HEK293 (cell line): ENCODE measurements around the gene ATG10.

Source experiments
- BCL6B ChIP-seq: fragments of 450-650 bp; formaldehyde crosslinking; IDR thresholded peaks from 2 replicates; pipeline ENCODE4 v1.5.1; 2017; ENCODE audit warnings: missing biosample characterization, missing genetic modification characterization
- CTCF ChIP-seq: fragments of 450-650 bp; formaldehyde crosslinking; IDR thresholded peaks from 2 replicates; pipeline ENCODE4 v1.5.1; 2016; ENCODE audit warnings: missing biosample characterization, missing genetic modification characterization
- RBAK ChIP-seq: fragments of 450-650 bp; formaldehyde crosslinking; IDR thresholded peaks from 2 replicates; pipeline ENCODE4 v1.5.1; 2016; ENCODE audit warnings: missing biosample characterization, missing genetic modification characterization
- REST ChIP-seq: fragments of 450-650 bp; formaldehyde crosslinking; IDR thresholded peaks from 2 replicates; pipeline ENCODE4 v1.5.1; 2016; ENCODE audit warnings: missing biosample characterization, missing genetic modification characterization
- ZBTB26 ChIP-seq: fragments of 450-650 bp; formaldehyde crosslinking; optimal IDR thresholded peaks from 2 replicates; pipeline ENCODE3; 2016; ENCODE audit warnings: missing biosample characterization, mild to moderate bottlenecking, missing genetic modification characterization
- ZBTB48 ChIP-seq: fragments of 450-650 bp; formaldehyde crosslinking; IDR thresholded peaks from 2 replicates; pipeline ENCODE4 v1.5.1; 2016; ENCODE audit warnings: missing biosample characterization, missing genetic modification characterization
- ZNF274 ChIP-seq, 2 experiments: fragments of 200-500 bp in 1 of 2; fragments of 450-650 bp in 1 of 2; sonication (Bioruptor generic) in 1 of 2; formaldehyde crosslinking in 1 of 2; IDR thresholded peaks; 2 replicates each; pipeline versions ENCODE4 v1.5.1 to v1.6.1; 2014 to 2016; ENCODE audit warnings: borderline replicate concordance in 1 of 2, inconsistent platforms in 1 of 2, low read length in 1 of 2, missing biosample characterization in 1 of 2, missing genetic modification characterization in 1 of 2
- ZNF510 ChIP-seq: fragments of 450-650 bp; formaldehyde crosslinking; IDR thresholded peaks from 2 replicates; pipeline ENCODE4 v1.5.1; 2018; ENCODE audit warnings: mild to moderate bottlenecking, missing genetic modification characterization, missing biosample characterization; ENCODE audit not compliant: insufficient replicate concordance
- ZNF530 ChIP-seq: fragments of 450-650 bp; formaldehyde crosslinking; IDR thresholded peaks from 2 replicates; pipeline ENCODE4 v1.5.1; 2016; ENCODE audit warnings: low read depth, missing biosample characterization, missing genetic modification characterization
- ZNF692 ChIP-seq: fragments of 450-650 bp; formaldehyde crosslinking; IDR thresholded peaks from 2 replicates; pipeline ENCODE4 v1.5.1; 2016; ENCODE audit warnings: missing biosample characterization, missing genetic modification characterization
- ZNF768 ChIP-seq: fragments of 450-650 bp; formaldehyde crosslinking; IDR thresholded peaks from 2 replicates; pipeline ENCODE4 v1.5.1; 2018; ENCODE audit warnings: missing biosample characterization, mild to moderate bottlenecking, missing genetic modification characterization

GRCh38 chr5:82095536-82095935 is 123.7 kb downstream of the ATG10 start:
- TF ChIP-seq BCL6B (tag by site-specific recombination) (no peak), ZNF768 (tag by site-specific recombination) (no peak), ZNF274 (IDR thresholded peaks at IDR 0.05; ENCODE audit: low read length) (no peak), ZNF274 (tag by site-specific recombination; IDR thresholded peaks at IDR 0.05; ENCODE audit: borderline replicate concordance) (no peak), ZNF692 (tag by site-specific recombination) (no peak), RBAK (tag by site-specific recombination) (no peak), CTCF (tag by site-specific recombination) (no peak), ZBTB26 (tag by site-specific recombination) (no peak), ZNF530 (no peak), REST (tag by site-specific recombination) (no peak), ZBTB48 (tag by site-specific recombination) (no peak), ZNF510 (tag by site-specific recombination) (no peak)
